ENCODE data around the gene TMEM150A.

Gene TMEM150A

DNA sequence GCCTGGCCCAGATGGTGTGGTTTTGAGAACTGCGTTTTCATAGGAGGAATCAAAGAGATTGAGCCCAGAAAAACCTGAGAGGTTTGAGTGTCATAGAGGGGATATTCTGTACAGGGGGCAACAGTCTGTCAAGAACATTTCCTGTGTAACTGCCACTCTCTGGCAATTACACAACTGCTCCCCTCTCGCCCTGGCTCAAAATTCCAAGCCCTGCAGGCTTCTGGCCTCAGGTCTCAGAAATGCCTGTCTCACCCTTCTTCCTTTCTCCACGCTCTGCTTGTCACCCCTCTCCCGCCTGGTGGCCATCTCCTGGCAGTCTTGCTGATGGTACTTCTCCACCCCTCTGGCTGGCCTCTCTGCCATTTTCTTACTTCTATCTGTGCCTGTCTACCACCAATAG, 14.3 kb downstream of the TMEM150A start:
- H3K9ac ChIP-seq (ENCODE audit: low read length) = no peak overlapping the region
- no peaks in the 10 kb centered on the region for H3K9me3 ChIP-seq (ENCODE audit: control insufficient read depth, low read length)
- H3K36me3 ChIP-seq (ENCODE audit: control insufficient read depth, insufficient read depth, low read length) = no peaks in the 10 kb centered on the region
- H3K4me3 ChIP-seq (ENCODE audit: low read length) = no peak overlapping the region
- no peaks in the 10 kb centered on the region for H3K27me3 ChIP-seq (ENCODE audit: control insufficient read depth, insufficient read depth, low read length)
- peaks cover 61% of the 10 kb centered on the region for H3K4me1 ChIP-seq (ENCODE audit: control insufficient read depth, insufficient read depth, low read length)

- Histone ChIP-seq H3K4me3 (ENCODE audit: low read length) (no peak overlapping the region), H3K4me1 (ENCODE audit: control insufficient read depth, insufficient read depth, low read length) (peaks cover 46% of the 10 kb centered on the region), H3K9ac (ENCODE audit: low read length) (no peak overlapping the region), H3K9me3 (ENCODE audit: control insufficient read depth, low read length) (no peaks in the 10 kb centered on the region), H3K27me3 (ENCODE audit: control insufficient read depth, insufficient read depth, low read length) (no peaks in the 10 kb centered on the region), H3K36me3 (ENCODE audit: control insufficient read depth, insufficient read depth, low read length) (no peaks in the 10 kb centered on the region)
Observed at GRCh38 chr2:85585781-85586105, 16.8 kb downstream of the TMEM150A start.

DNA sequence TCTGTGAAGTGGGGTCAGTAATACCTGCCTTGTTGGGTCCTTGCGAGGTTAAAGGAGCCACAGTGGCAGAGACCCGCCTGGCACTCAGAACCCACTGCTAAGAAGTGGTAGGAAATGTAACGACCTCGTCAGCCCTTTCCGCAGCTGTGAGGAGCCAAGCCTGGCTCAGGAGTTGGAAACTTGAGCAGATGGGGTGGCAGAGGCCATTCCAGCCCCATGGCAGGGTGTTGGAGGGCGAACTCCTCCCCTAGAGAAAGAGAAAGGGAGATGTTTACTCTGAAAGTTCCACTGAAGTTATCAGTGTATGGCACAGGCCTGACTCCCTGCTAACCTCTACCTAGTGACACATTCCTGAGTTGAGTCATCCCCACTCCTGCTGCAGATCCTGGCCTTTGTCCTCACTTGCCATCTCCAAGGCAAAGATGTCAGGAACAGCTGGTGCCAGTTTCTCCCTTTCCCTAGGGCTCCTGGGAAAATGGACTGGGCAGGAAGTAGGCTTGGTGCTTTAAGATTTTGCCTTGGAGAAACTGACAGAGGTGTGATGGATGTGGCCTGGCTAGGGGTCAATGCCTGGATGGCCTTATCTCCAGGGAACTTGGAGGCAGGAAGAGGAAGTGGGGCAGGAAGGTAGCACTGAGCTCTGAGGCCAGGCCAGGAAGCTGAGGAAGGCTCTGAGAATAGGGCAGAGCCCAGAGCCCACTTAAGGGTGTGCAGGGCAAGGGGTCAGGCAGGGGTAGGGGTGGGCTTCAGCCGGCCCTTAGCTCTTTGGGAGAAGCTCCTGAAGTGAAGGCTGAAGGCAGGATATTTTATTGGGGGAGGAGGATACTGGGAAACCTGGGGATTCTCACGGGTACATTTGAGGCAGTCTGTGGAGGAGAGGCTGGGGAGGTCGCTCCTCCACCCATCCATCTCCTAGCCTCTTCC, 17.4 kb downstream of the TMEM150A start:
- no peaks in the 10 kb centered on the region for H3K9me3 ChIP-seq (ENCODE audit: control insufficient read depth, low read length)
- peaks cover 43% of the 10 kb centered on the region for H3K4me1 ChIP-seq (ENCODE audit: control insufficient read depth, insufficient read depth, low read length)
- H3K36me3 ChIP-seq (ENCODE audit: control insufficient read depth, insufficient read depth, low read length) = no peaks in the 10 kb centered on the region
- no peaks in the 10 kb centered on the region for H3K27me3 ChIP-seq (ENCODE audit: control insufficient read depth, insufficient read depth, low read length)
- peak overlapping the region; percentile 32 for H3K4me3 ChIP-seq (ENCODE audit: low read length)
- peak overlapping the region; percentile 32 for H3K9ac ChIP-seq (ENCODE audit: low read length)

GRCh38 chr2:85584354-85584856, 18.1 kb downstream of the TMEM150A start, which contains the start of gene VAMP5:
TSS of gene VAMP5 (plus strand) at chr2:85584431. CDS start at chr2:85584491, 60 bp downstream.
- Histone ChIP-seq H3K4me3 (ENCODE audit: low read length) (peak within 1 kb of the TSS; percentile 32), H3K9ac (ENCODE audit: low read length) (peak within 1 kb of the TSS; percentile 32), H3K36me3 (ENCODE audit: control insufficient read depth, insufficient read depth, low read length) (no peaks in the 10 kb centered on the region), H3K27me3 (ENCODE audit: control insufficient read depth, insufficient read depth, low read length) (no peaks in the 10 kb centered on the region), H3K9me3 (ENCODE audit: control insufficient read depth, low read length) (no peaks in the 10 kb centered on the region), H3K4me1 (ENCODE audit: control insufficient read depth, insufficient read depth, low read length) (peaks cover 44% of the 10 kb centered on the region)

- Histone ChIP-seq H3K4me3 (ENCODE audit: low read length) (no peak overlapping the region), H3K4me1 (ENCODE audit: control insufficient read depth, insufficient read depth, low read length) (peaks cover 50% of the 10 kb centered on the region), H3K36me3 (ENCODE audit: control insufficient read depth, insufficient read depth, low read length) (no peaks in the 10 kb centered on the region), H3K9me3 (ENCODE audit: control insufficient read depth, low read length) (no peaks in the 10 kb centered on the region), H3K27me3 (ENCODE audit: control insufficient read depth, insufficient read depth, low read length) (no peaks in the 10 kb centered on the region), H3K9ac (ENCODE audit: low read length) (peak overlapping the region; percentile 32)
Observed at GRCh38 chr2:85583667-85584353, 18.7 kb downstream of the TMEM150A start.

GRCh38 chr2:85582492-85582891, 20.0 kb downstream of the TMEM150A start:
- H3K27me3 ChIP-seq (ENCODE audit: control insufficient read depth, insufficient read depth, low read length) = no peaks in the 10 kb centered on the region
- no peak overlapping the region for H3K9ac ChIP-seq (ENCODE audit: low read length)
- H3K4me1 ChIP-seq (ENCODE audit: control insufficient read depth, insufficient read depth, low read length) = peaks cover 54% of the 10 kb centered on the region
- no peaks in the 10 kb centered on the region for H3K36me3 ChIP-seq (ENCODE audit: control insufficient read depth, insufficient read depth, low read length)
- no peaks in the 10 kb centered on the region for H3K9me3 ChIP-seq (ENCODE audit: control insufficient read depth, low read length)
- H3K4me3 ChIP-seq (ENCODE audit: low read length) = no peak overlapping the region

DNA sequence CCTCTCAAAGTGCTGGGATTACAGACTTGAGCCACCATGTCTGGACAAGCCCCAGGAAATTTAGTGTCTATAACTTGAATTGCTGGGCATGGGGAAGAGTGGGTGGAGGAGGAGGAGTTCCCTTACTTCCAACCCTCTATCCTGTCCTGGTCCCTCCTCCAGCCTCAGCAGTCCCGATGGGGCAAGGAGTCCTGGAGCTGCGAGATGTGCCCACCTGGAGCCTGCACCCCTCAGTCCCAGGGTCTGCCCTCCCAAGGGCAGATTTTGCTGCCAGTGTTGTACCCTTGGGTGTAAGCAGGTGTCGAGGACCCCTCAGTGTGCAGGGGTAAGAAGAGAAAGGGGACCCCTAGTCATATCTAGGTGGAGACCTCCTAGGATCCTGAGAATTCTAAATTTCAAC, 22.3 kb downstream of the TMEM150A start:
- Histone ChIP-seq H3K9me3 (ENCODE audit: control insufficient read depth, low read length) (no peaks in the 10 kb centered on the region), H3K9ac (ENCODE audit: low read length) (no peak overlapping the region), H3K4me1 (ENCODE audit: control insufficient read depth, insufficient read depth, low read length) (peaks cover 48% of the 10 kb centered on the region), H3K27me3 (ENCODE audit: control insufficient read depth, insufficient read depth, low read length) (no peaks in the 10 kb centered on the region), H3K36me3 (ENCODE audit: control insufficient read depth, insufficient read depth, low read length) (no peaks in the 10 kb centered on the region), H3K4me3 (ENCODE audit: low read length) (no peak overlapping the region)

- Histone ChIP-seq H3K4me3 (ENCODE audit: low read length) (peak overlapping the region; percentile 85), H3K36me3 (ENCODE audit: control insufficient read depth, insufficient read depth, low read length) (no peaks in the 10 kb centered on the region), H3K9me3 (ENCODE audit: control insufficient read depth, low read length) (no peaks in the 10 kb centered on the region), H3K9ac (ENCODE audit: low read length) (peak overlapping the region; percentile 99), H3K27me3 (ENCODE audit: control insufficient read depth, insufficient read depth, low read length) (no peaks in the 10 kb centered on the region), H3K4me1 (ENCODE audit: control insufficient read depth, insufficient read depth, low read length) (peaks cover 40% of the 10 kb centered on the region)
Observed at GRCh38 chr2:85579266-85579935, 23.1 kb downstream of the TMEM150A start.

- Histone ChIP-seq H3K4me1 (ENCODE audit: control insufficient read depth, insufficient read depth, low read length) (peaks cover 33% of the 10 kb centered on the region), H3K9ac (ENCODE audit: low read length) (peak overlapping the region; percentile 99), H3K9me3 (ENCODE audit: control insufficient read depth, low read length) (no peaks in the 10 kb centered on the region), H3K4me3 (ENCODE audit: low read length) (peak overlapping the region; percentile 85), H3K27me3 (ENCODE audit: control insufficient read depth, insufficient read depth, low read length) (no peaks in the 10 kb centered on the region), H3K36me3 (ENCODE audit: control insufficient read depth, insufficient read depth, low read length) (no peaks in the 10 kb centered on the region)
Observed at GRCh38 chr2:85578243-85579180, 24.0 kb downstream of the TMEM150A start.

GRCh38 chr2:85577386-85578242, 24.9 kb downstream of the TMEM150A start, which contains the start of gene VAMP8:
TSS of gene VAMP8 (plus strand) at chr2:85577586. CDS start at chr2:85577647, 61 bp downstream.
- Histone ChIP-seq H3K4me3 (ENCODE audit: low read length) (peak within 1 kb of the TSS; percentile 85), H3K9ac (ENCODE audit: low read length) (peak within 1 kb of the TSS; percentile 99), H3K4me1 (ENCODE audit: control insufficient read depth, insufficient read depth, low read length) (peaks cover 33% of the 10 kb centered on the region)

More at GRCh38 chr2:85577386-85578242, 24.9 kb downstream of the TMEM150A start, which contains the start of gene VAMP8:
- Histone ChIP-seq H3K36me3 (ENCODE audit: control insufficient read depth, insufficient read depth, low read length) (no peaks in the 10 kb centered on the region), H3K27me3 (ENCODE audit: control insufficient read depth, insufficient read depth, low read length) (no peaks in the 10 kb centered on the region), H3K9me3 (ENCODE audit: control insufficient read depth, low read length) (no peaks in the 10 kb centered on the region)
